OCI-LY7 (cell line): Measurements from ENCODE around the gene ATG12. TPM values are rescaled to one million over a fixed set of nuclear protein-coding genes. Genes with fewer than 3 reads are reported as not detected.

Experiments used
- BruUV-seq: library from RNA; stranded (reverse); fragments of 400-500 nt; replicated peaks from 2 replicates; lab custom pipeline; 2021; lab: Mats Ljungman, UMichigan
- CTCF ChIA-PET: fragments of 300-600 bp; sonication (Branson Sonifier 250); formaldehyde crosslinking; loops from one replicate; lab custom pipeline; 2022; ENCODE audit warnings: antibody characterized with exemption; ENCODE audit not compliant: unreplicated experiment; lab: Charles Lee
- POLR2A ChIA-PET: fragments of 300-600 bp; sonication (Branson Sonifier 250); formaldehyde crosslinking; loops from one replicate; lab custom pipeline; 2022; ENCODE audit warnings: antibody characterized with exemption; lab: Charles Lee
- DNase-seq: peaks from one replicate; pipeline ENCODE4 v3.0.0-alpha.2; 2015; ENCODE audit warnings: low spot score
- H2AFZ ChIP-seq: fragments of 200-600 bp; sonication (generic), shearing (Covaris generic); 2 replicates; pipeline ENCODE4 v1.6.1; 2014; ENCODE audit warnings: mild to moderate bottlenecking, antibody characterized with exemption, low read length, moderate library complexity
- H3K27ac ChIP-seq: fragments of 200-600 bp; sonication (generic); 2 replicates; pipeline ENCODE4 v1.5.1; 2014; ENCODE audit warnings: mixed run types, low read depth, mild to moderate bottlenecking, moderate library complexity, low read length, inconsistent platforms; ENCODE audit not compliant: poor library complexity, severe bottlenecking
- H3K36me3 ChIP-seq: fragments of 200-600 bp; sonication (generic); 2 replicates; pipeline ENCODE4 v1.6.1; 2014; ENCODE audit warnings: mild to moderate bottlenecking, antibody characterized with exemption, low read length, moderate library complexity, mixed read lengths; ENCODE audit not compliant: insufficient read depth
- H3K4me1 ChIP-seq: fragments of 200-600 bp; sonication (generic); 2 replicates; pipeline ENCODE4 v1.5.1; 2014; ENCODE audit warnings: mild to moderate bottlenecking, low read length; ENCODE audit not compliant: insufficient read depth, poor library complexity, severe bottlenecking
- H3K4me2 ChIP-seq: fragments of 200-600 bp; sonication (generic); 2 replicates; pipeline ENCODE4 v1.6.1; 2014; ENCODE audit warnings: mild to moderate bottlenecking, low read length
- H3K4me3 ChIP-seq: fragments of 200-600 bp; sonication (generic); 2 replicates; pipeline ENCODE4 v1.5.1; 2014; ENCODE audit warnings: mild to moderate bottlenecking, low read depth, low read length; ENCODE audit not compliant: poor library complexity, severe bottlenecking
- H3K79me2 ChIP-seq: fragments of 200-600 bp; sonication (generic); 2 replicates; pipeline ENCODE4 v1.6.1; 2016; ENCODE audit warnings: low read depth, mild to moderate bottlenecking, low read length, moderate library complexity, mixed read lengths; ENCODE audit not compliant: insufficient read depth
- H3K9me2 ChIP-seq: fragments of 200-600 bp; sonication (generic); 2 replicates; pipeline ENCODE4 v1.6.1; 2016; ENCODE audit warnings: mild to moderate bottlenecking, low read length, mixed read lengths; ENCODE audit not compliant: insufficient read depth
- H3K9me3 ChIP-seq: fragments of 200-600 bp; sonication (generic); 2 replicates; pipeline ENCODE4 v1.6.1; 2014; ENCODE audit warnings: mild to moderate bottlenecking, mixed run types, low read length, mixed read lengths
- H4K20me1 ChIP-seq: fragments of 200-600 bp; sonication (generic); 2 replicates; pipeline ENCODE4 v1.6.1; 2014; ENCODE audit warnings: mild to moderate bottlenecking, antibody characterized with exemption, low read length, moderate library complexity, mixed read lengths; ENCODE audit not compliant: insufficient read depth
- CTCF ChIP-seq: fragments of 200-600 bp; sonication (generic); conservative IDR thresholded peaks from 2 replicates; pipeline ENCODE4 v1.5.1; 2014; ENCODE audit warnings: mild to moderate bottlenecking, antibody characterized with exemption, low read length, moderate library complexity, mixed read lengths
- EZH2phosphoT487 ChIP-seq: fragments of 200-600 bp; sonication (generic); IDR thresholded peaks from 2 replicates; pipeline ENCODE4 v1.6.1; 2018; ENCODE audit warnings: low read depth, borderline replicate concordance, mild to moderate bottlenecking, mixed run types, antibody characterized with exemption, low read length, moderate library complexity, mixed read lengths
- intact Hi-C: fragments of 100-400 bp; cut with micrococcal nuclease; formaldehyde crosslinking; loops from one replicate; pipeline ENCODE4 v1.10.0; 2022; ENCODE audit not compliant: unreplicated experiment
- total RNA-seq, 2 experiments: library from RNA; depleted of rRNA in 1 of 2; stranded (reverse); fragments of >200 nt in 1 of 2; shearing (Covaris generic) in 1 of 2; gene quantifications; 2 replicates each; pipeline ENCODE4 v1.2.3, GENCODE V29; 2014 to 2022

Gene ATG12
- total RNA-seq, 2 experiments from 2014 or later: 38.0 to 48.3 TPM

GRCh38 chr5:115795700-115796099 is 45.7 kb downstream of the ATG12 start:
- Histone ChIP-seq H3K9me2 (no peaks in the 10 kb centered on the region), H3K4me2 (no peak overlapping the region), H3K4me3 (no peak overlapping the region), H3K4me1 (no peaks in the 10 kb centered on the region), H4K20me1 (no peaks in the 10 kb centered on the region), H3K36me3 (no peaks in the 10 kb centered on the region), H3K27ac (no peak overlapping the region), H2AFZ (no peak overlapping the region), H3K9me3 (no peaks in the 10 kb centered on the region), H3K79me2 (no peaks in the 10 kb centered on the region)
- no peak for DNase-seq
- BruUV-seq: no TSS peak
- intact Hi-C loops: no loop called here
- CTCF ChIA-PET: no interaction called here
- POLR2A ChIA-PET: interaction anchor here (1.4 kb wide), 1 partner anchor 13 kb away, joined by 6 read pairs; no protein-coding TSS in a partner anchor
- TF ChIP-seq CTCF (no peak), EZH2phosphoT487 (no peak)

- no peak overlapping the region for H3K4me3 ChIP-seq
- no peak for DNase-seq
- no peak for TF ChIP-seq EZH2phosphoT487
- no peak for TF ChIP-seq CTCF
- no peaks in the 10 kb centered on the region for H3K9me3 ChIP-seq
- H3K27ac ChIP-seq: no peak overlapping the region
- CTCF ChIA-PET: no interaction called here
- no peaks in the 10 kb centered on the region for H4K20me1 ChIP-seq
- no peaks in the 10 kb centered on the region for H3K79me2 ChIP-seq
- intact Hi-C loops: no loop called here
- H3K36me3 ChIP-seq: no peaks in the 10 kb centered on the region
- H2AFZ ChIP-seq: no peak overlapping the region
- H3K4me1 ChIP-seq: no peaks in the 10 kb centered on the region
- H3K9me2 ChIP-seq: no peaks in the 10 kb centered on the region
- POLR2A ChIA-PET: interaction anchor here (0.5 kb wide), 1 partner anchor 7 kb away, joined by 3 read pairs; no protein-coding TSS in a partner anchor
- H3K4me2 ChIP-seq: no peak overlapping the region
- no TSS peak for BruUV-seq
Measured at GRCh38 chr5:115788440-115788839, 52.9 kb downstream of the ATG12 start.

- Histone ChIP-seq H3K4me2 (no peak overlapping the region), H3K36me3 (no peaks in the 10 kb centered on the region), H3K4me3 (no peak overlapping the region), H3K27ac (no peak overlapping the region), H3K4me1 (no peaks in the 10 kb centered on the region), H3K79me2 (no peaks in the 10 kb centered on the region), H4K20me1 (no peaks in the 10 kb centered on the region), H3K9me3 (no peaks in the 10 kb centered on the region), H2AFZ (no peak overlapping the region), H3K9me2 (no peaks in the 10 kb centered on the region)
- TF ChIP-seq CTCF (no peak), EZH2phosphoT487 (no peak)
- ChIA-PET POLR2A (no interaction called here), CTCF (no interaction called here)
- no TSS peak for BruUV-seq
- intact Hi-C loops: no loop called here
- DNase-seq: no peak
Measured at GRCh38 chr5:115787426-115787825, 53.9 kb downstream of the ATG12 start.
